HUDEP-2 (cell line): ENCODE data around the gene MIS12.

Source experiments
- DNase-seq, 76 experiments: peaks; one replicate each; lab custom pipeline; 2025; ENCODE audit not compliant: unreplicated experiment in 76 of 76; lab: John Stamatoyannopoulos, UW

Gene MIS12

DNA sequence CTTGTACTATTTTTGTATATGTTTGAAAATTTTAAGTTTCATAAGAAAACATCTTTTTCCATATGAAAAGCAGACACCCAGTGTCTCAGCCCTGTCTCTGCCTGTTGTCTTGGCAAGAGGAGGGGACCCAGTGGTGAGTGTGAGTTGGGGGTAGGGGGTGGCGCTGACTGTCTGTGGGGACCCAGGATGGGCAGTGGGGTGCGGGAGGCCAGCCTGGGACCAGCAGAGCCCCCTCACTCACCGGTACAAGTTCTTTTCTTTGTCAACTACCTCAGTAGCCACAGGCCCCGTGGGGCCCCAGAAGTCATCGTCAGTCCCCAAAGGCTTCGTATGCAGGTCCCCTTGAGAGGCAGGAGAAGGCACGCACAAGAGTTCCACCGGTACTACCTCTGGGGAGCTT lies 46.2 kb downstream of the MIS12 start:
- DNase-seq: no peak

DNA sequence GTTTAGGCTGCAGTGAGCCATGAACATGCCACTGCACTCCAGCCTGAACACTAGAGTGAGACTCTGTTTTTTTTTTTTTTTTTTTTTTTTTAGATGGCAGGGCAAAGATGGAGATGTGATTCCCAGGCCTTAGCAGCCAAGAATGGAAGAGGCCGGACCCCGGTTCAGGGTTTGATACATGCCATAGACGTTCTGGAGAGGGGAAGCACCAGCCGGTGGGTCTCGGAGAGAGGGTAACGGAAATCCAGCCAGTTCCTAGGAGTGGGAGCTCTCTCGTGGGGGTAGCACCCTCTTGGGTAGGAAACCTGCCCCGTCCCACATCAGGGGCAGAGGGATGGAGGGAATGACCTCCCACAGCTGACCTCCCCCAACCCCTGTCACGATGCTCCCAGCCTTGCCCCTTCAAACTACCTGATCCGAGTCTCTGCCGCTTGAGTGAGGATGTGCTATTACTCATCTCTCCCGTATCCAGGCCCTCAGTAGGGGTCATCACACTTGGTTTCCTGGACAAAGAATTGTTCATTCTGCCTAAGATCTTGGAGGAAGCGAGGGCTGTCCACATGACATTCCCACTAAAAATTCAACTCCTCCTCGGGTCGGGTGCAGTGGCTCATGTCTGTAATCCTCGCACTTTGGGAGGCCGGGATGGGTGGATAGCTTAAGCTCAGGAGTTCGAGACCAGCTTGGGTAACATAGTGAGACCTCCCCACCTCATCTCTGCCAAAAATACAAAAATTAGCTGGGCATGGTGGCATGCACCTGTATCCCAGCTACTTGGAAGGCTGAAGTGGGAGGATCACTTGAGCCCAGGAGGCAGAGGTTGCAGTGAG lies 47.3 kb downstream of the MIS12 start:
- no peak for DNase-seq

DNA sequence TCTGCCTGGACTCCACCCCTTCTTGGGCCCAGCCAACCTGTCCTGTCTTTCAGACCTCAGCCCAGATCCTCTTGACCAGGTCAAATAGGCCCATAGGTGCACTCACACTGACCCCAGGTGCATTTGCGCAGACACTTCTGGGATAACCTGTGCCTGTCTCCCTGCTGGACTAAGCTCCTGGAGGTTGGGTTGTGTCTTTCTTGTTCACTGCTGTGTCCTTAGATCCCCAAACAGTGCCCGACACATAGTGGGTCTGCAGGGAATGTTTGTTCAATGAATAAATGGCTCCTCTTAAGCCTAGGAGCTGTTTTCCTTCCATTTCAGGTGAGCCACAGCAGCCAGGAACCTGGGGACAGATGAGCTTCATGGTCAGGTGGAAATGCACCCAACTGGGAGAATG lies 49.1 kb downstream of the MIS12 start:
- DNase-seq: no peak

DNA sequence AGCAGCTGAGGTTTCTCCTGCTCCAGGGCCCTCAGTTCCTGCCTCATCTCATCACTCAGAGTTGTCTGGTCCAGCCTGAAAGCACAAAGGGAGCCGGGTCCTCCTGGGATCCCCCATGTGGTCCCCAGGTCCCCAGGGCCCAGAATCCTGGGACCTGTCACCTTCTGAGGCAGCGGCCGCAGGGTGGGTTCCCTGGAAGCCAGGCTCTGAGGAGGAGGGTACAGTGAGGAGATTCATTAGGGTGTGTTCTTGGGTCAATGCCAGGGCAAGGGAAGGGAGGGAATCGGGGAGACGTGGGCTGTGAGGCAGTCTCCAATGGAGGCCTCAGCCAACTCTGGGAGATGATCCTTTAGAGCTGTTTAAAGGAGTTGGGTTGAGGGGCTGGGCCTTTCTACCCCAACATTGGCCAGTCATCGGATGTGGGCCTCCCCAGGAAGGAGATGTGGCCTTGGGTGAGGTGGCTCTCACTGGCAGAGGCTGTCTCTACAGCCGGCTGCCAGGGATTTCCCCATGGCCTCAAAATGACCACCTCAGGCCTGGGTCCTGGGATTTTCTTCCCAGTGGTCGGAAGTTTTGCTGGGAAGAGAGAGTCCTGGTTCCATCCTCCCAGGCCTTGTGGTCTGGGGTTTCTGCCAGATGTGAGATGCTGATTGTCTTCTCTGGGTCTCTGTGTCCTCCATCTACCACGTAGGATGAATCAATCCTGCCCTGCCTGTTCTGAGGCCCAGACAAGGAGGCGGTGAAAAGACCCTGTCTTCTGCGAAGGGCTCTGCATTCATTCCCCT lies 50.7 kb downstream of the MIS12 start:
- no peak for DNase-seq

DNA sequence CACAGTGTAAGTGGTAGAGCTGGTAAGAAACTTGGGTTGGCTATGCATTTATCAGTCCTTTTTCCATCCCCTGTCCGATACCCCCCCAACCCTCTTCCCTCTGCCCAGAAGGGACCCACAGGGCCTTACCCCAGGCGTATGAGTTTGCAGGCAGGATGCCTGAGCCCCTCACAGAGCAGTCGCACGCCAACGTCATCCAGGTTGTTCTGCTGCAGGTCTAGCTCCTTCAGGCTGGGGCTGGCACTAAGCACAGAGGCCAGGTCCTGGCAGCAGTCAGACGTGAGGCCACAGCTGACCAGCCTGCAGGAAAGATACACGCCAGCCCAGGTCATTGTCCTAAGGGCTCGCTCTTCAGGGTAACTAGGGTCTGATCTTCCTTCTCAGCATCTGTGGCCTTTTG lies 52.9 kb downstream of the MIS12 start:
- DNase-seq: no peak

DNA sequence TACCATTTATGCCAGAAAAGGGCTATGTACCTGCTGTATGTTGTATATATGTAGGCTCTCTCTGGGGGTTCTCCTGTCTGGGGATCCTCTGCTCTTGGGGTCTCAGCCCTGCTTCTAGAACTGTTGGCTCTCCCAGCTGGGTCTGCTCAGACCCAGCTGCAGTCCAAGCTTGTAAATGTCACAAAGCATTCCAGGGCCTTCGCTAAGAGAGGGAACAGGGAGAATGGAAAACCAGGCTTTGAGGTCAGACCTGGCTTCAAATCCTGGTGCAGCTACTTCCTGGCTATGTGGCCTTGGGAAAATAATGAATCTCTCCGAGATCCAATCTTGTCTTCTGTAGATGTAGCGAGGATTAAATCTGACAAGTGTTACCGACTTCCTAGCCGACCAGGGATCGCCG lies 54.0 kb downstream of the MIS12 start:
- no peak for DNase-seq
